Mucosa of descending colon (tissue), 3 donors: ENCODE data around the gene DUSP15. TPM values are rescaled to one million over a fixed set of nuclear protein-coding genes. Genes with fewer than 3 reads are reported as not detected.

Source experiments
- ATAC-seq: fragments of 200-7000 bp; cut with Tn5 transposase; one replicate; pipeline ENCODE4 v1.9.1; 2020; ENCODE audit warnings: mild to moderate bottlenecking, moderate library complexity
- DNase-seq, 3 donors: peaks; one replicate each; pipeline ENCODE4 v3.0.0-alpha.2; 2020
- H3K36me3 ChIP-seq: fragments of 200-600 bp; one replicate; pipeline ENCODE4 v1.8.0; 2021; ENCODE audit warnings: low read depth, mild to moderate bottlenecking
- H3K4me1 ChIP-seq: fragments of 200-600 bp; one replicate; pipeline ENCODE4 v1.8.0; 2021; ENCODE audit warnings: low read depth, mild to moderate bottlenecking
- H3K4me3 ChIP-seq: fragments of 200-600 bp; one replicate; pipeline ENCODE4 v1.8.0; 2021; ENCODE audit warnings: mild to moderate bottlenecking
- H3K9me3 ChIP-seq: fragments of 200-600 bp; one replicate; pipeline ENCODE4 v1.8.0; 2021; ENCODE audit warnings: mild to moderate bottlenecking
- intact Hi-C, 2 donors: fragments of 100-400 bp; cut with DNase I in 1 of 2; cut with micrococcal nuclease in 1 of 2; formaldehyde crosslinking; loops; one replicate each; pipeline versions ENCODE4 v1.11.0 to v1.11.1; 2022; cut with DNase I, micrococcal nuclease
- total RNA-seq, 3 donors: library from RNA; stranded (reverse); fragmentation: NEBNext Ultra II Directional in 2 of 3; extraction: Animal tissue kit (Norgen Biotek cat#: 25700) in 2 of 3; gene quantifications; one replicate each; pipeline versions ENCODE4 v1.2.1 to v1.2.4, GENCODE V29; 2021 to 2023
- TF ChIP-seq, protein P1 (sequence below): fragments of 200-600 bp; IDR thresholded peaks from one replicate; pipeline ENCODE4 v1.8.0; 2022; ENCODE audit warnings: antibody characterized with exemption, mild to moderate bottlenecking
- donor health status: DM: no; HTN: no; CAD: no; lungs with moderate emphysema.
- donor health status: DM: no; HTN: no; CAD: no.
- donor health status: DM: no; HTN: yes; CAD: no.

The DUSP15 gene
- total RNA-seq, 3 donors from 2014 or later = 0.58 to 1.7 TPM; not detected in 1

GRCh38 chr20:31843288-31843687 is 27.0 kb downstream of the DUSP15 start:
- Histone ChIP-seq H3K4me3 (no peak overlapping the region), H3K36me3 (no peaks in the 10 kb centered on the region), H3K9me3 (no peaks in the 10 kb centered on the region), H3K4me1 (no peaks in the 10 kb centered on the region)
- TF ChIP-seq, protein P1, sequence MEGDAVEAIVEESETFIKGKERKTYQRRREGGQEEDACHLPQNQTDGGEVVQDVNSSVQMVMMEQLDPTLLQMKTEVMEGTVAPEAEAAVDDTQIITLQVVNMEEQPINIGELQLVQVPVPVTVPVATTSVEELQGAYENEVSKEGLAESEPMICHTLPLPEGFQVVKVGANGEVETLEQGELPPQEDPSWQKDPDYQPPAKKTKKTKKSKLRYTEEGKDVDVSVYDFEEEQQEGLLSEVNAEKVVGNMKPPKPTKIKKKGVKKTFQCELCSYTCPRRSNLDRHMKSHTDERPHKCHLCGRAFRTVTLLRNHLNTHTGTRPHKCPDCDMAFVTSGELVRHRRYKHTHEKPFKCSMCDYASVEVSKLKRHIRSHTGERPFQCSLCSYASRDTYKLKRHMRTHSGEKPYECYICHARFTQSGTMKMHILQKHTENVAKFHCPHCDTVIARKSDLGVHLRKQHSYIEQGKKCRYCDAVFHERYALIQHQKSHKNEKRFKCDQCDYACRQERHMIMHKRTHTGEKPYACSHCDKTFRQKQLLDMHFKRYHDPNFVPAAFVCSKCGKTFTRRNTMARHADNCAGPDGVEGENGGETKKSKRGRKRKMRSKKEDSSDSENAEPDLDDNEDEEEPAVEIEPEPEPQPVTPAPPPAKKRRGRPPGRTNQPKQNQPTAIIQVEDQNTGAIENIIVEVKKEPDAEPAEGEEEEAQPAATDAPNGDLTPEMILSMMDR = no peak
- no peak for DNase-seq
- no peak for ATAC-seq
- intact Hi-C loops = no loop called here

- DNase-seq (no peak), ATAC-seq (no peak)
- Histone ChIP-seq H3K36me3 (no peaks in the 10 kb centered on the region), H3K4me3 (no peak overlapping the region), H3K9me3 (no peaks in the 10 kb centered on the region), H3K4me1 (no peaks in the 10 kb centered on the region)
- TF ChIP-seq, protein P1 = no peak
- intact Hi-C loops = no loop called here
Measured at GRCh38 chr20:31842471-31843157, 27.7 kb downstream of the DUSP15 start.

GRCh38 chr20:31841928-31842327 is 28.4 kb downstream of the DUSP15 start:
- no peak for ATAC-seq
- intact Hi-C loops = no loop called here

DNA sequence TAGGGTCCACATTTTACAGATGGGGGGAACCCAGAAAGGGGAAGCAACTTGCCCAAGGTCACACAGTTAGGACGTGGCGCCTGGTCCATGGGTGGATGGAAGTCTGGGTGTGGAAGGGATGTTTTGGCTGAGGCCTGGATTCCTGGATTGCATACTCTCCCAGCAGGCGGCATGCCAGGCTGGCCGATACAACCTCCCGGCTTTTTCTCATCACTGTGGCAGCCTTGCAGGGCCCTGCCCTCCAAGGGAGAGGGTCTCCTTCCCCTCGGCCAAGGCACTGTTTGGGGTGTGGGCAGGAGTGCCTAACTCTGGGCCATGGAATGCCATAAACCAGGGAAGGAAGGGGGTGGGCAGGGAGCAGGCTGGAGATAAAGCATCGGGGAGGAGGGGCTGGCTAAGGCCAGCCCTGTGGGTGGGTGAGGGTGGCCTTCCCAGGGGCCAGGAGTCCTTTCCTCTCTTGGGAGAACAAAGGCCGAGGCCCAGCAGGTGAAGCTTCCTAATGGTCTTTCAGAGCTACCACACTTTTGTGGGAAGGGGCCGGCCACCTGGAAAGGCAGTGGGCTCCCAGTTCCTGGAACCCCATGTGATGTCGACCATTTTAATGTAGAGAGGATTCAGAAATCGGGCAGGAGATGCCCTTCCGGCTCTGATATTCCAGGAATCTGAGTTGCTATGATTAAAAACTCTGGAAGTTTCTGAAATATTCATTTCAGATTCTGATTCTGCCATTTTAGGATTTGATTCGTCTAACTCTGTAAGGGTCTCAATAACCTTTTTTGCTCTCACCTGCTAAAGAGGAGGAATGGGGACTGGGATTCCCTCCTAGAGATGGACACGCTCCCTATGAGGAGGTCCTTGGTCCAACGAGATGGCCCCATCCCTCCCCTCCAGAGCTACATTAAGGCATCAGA is 29.2 kb downstream of the DUSP15 start:
- no peak for DNase-seq
- intact Hi-C loops = no loop called here
- ATAC-seq = no peak
- no peak overlapping the region for H3K4me3 ChIP-seq
- no peaks in the 10 kb centered on the region for H3K36me3 ChIP-seq
- H3K9me3 ChIP-seq = no peaks in the 10 kb centered on the region
- TF ChIP-seq, protein P1 = no peak
- peaks cover 6% of the 10 kb centered on the region for H3K4me1 ChIP-seq

More at GRCh38 chr20:31841928-31842327, 28.4 kb downstream of the DUSP15 start:
- H3K4me3 ChIP-seq = no peak overlapping the region
- no peaks in the 10 kb centered on the region for H3K4me1 ChIP-seq
- DNase-seq = no peak
- no peaks in the 10 kb centered on the region for H3K36me3 ChIP-seq
- TF ChIP-seq, protein P1 = no peak
- H3K9me3 ChIP-seq = no peaks in the 10 kb centered on the region

- Histone ChIP-seq H3K4me3 (no peak overlapping the region), H3K9me3 (no peaks in the 10 kb centered on the region), H3K36me3 (no peaks in the 10 kb centered on the region), H3K4me1 (peaks cover 13% of the 10 kb centered on the region)
- intact Hi-C loops = no loop called here
- ATAC-seq (no peak), DNase-seq (no peak)
- TF ChIP-seq, protein P1 = no peak
Measured at GRCh38 chr20:31839782-31840487, 30.4 kb downstream of the DUSP15 start.
